Adrenal gland (tissue), 5 donors: Measurements from ENCODE around the gene MNX1.

ENCODE experiments used
- CTCF ChIP-seq, 6 experiments: fragments of 450-650 bp in 4 of 6; fragments of 200-600 bp in 2 of 6; sonication (generic) in 1 of 6; IDR thresholded peaks; 1 replicate in 5 of 6; 2 replicates in 1 of 6; pipeline versions ENCODE4 v1.5.1 to v1.8.0; 2016 to 2021; ENCODE audit warnings: antibody characterized with exemption in 6 of 6, mild to moderate bottlenecking in 2 of 6, moderate library complexity in 1 of 6
- POLR2A ChIP-seq, 2 donors: fragments of 450-650 bp; IDR thresholded peaks; one replicate each; pipeline ENCODE4 v1.6.1; 2017; ENCODE audit warnings: antibody characterized with exemption in 2 of 2, mild to moderate bottlenecking in 2 of 2, moderate library complexity in 1 of 2
- donor health status: DM: no; HTN: no; CAD: no.

- TF ChIP-seq POLR2A (IDR thresholded peaks at IDR 0.05) = no peak
- TF ChIP-seq CTCF (IDR thresholded peaks at IDR 0.05) = no peak
Observed at GRCh38 chr7:157006829-157007469, 3.5 kb downstream of the MNX1 start.
